ENCODE data around the gene SESTD1.
"Not testable (repeated sequence)": the region's sequence is repeated elsewhere in the genome, so short reads cannot be mapped to it uniquely, and the experiment has no call there.

The SESTD1 gene

DNA sequence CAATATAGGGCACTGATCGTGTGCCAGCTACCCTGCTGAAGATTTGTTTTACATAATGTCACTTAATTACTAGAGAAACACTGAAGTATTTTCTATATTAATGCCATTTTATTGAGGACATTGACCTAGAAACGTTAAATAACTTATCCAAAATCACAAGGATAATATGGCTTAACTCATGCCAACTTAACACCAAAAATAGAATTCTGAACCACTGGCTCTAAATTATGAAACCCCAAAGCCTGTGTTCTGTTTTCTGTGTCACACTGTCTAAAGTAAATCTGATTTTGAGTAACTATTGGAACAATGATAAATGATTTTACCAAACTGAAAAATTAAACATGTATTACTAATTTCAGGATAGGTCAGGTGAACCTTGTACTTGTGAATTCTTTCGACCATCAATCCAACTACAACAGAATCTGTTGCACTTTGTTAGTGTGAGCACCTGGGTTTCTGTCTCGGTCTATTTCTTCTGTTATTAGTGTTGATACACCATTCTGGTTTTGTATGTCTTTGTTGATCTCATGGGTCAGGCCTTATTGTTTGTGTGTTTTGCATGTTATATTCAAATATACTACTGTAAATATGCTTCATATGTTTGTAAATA is 166.4 kb downstream of the SESTD1 start:
- DNase-seq: no peak

GRCh38 chr2:179097131-179097530 is 167.5 kb downstream of the SESTD1 start:
- no peak for DNase-seq

GRCh38 chr2:179096090-179096489 is 168.5 kb downstream of the SESTD1 start:
- no peak for DNase-seq

- not testable (repeated sequence) for DNase-seq
Observed at GRCh38 chr2:179092912-179093311, 171.7 kb downstream of the SESTD1 start.

DNA sequence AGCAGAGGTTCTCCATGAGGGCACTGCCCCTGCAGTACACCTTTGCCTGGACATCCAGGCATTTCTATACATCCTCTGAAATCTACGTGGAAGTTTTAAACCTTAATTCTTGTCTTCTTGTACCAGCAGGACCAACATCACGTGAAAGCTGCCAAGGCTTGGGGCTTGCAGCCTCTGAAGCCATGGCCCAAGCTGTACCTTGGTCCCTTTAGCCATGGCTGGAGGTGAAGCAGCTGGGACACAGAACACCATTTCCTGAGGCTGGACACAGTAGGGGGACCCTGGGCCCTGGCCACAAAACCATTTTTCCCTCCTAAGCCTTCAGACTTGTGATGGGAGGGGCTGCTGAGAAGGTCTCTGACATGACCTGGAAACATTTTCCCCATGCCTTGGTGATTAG is 181.9 kb downstream of the SESTD1 start:
- no peak for DNase-seq

DNA sequence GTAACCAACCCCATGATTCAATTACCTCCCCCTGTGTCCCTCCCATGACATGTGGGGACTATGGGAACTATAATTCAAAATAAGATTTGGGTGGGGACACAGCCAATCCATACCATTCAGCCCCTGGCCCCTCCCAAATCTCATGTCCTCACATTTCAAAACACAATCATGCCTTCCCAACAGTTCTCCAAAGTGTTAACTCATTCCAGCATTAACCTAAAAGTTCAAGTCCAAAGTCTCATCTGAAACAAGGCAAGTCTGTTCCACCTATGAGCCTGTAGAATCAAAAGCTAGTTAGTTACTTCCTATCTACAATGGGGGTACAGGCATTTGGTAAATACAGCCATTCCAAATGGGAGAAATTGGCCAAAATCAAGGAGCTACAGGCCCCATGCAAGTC is 182.7 kb downstream of the SESTD1 start:
- DNase-seq: no peak

GRCh38 chr2:179072527-179072926 is 192.1 kb downstream of the SESTD1 start:
- DNase-seq: no peak

DNA sequence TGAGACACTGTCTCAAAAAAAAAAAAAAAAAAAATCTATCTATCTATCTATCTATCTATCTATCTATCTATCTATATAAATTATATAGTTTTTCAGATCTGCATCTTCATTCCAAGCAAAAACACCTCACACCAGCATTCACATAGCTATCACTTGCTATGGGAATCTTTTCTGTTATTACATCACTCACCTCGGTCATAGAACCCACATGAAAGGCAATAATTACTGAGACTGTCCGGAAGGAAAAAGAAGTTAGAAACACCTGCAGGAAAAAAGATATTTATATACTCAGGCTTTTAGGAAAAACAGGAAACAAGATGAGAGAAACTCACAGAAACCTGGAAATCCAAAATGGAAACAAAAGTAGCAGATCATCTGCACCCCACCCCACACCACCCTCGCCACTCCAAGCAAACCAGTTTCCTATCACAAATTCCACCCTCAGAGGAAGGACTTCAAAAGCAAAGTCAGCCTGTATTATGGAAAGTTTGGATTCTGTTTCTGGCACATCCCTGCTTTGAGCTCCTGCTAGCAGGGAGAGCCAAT is 192.7 kb downstream of the SESTD1 start:
- no peak for DNase-seq

GRCh38 chr2:179070895-179071294 is 193.7 kb downstream of the SESTD1 start:
- no peak for DNase-seq

- DNase-seq: no peak
Observed at GRCh38 chr2:179069685-179070084, 194.9 kb downstream of the SESTD1 start.

GRCh38 chr2:179068991-179069643 is 195.5 kb downstream of the SESTD1 start:
- no peak for DNase-seq

GRCh38 chr2:179059026-179059700 is 205.5 kb downstream of the SESTD1 start:
- DNase-seq: no peak

DNA sequence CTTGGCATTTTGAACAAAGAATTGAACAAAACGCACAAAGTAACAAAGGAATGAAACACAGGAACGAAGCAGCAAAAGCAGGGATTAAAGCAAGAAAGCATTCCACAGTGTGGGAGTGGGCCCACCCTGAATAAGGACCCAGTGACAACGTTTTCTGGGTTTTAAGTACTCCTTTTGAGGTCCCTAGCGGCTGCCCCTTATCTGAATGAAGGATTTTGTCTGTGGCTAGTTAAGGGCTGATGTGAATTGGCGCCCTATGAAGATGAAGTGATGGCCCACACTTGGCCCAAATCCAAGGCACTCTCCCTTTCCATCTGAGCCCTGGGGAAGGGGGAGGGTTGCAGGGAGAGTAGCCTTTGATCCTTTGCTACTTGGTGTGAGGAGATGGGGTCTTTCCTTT is 206.9 kb downstream of the SESTD1 start:
- DNase-seq: no peak

GRCh38 chr2:179053568-179053967 is 211.1 kb downstream of the SESTD1 start:
- DNase-seq: not testable (repeated sequence)
